Thyroid gland (tissue), 4 donors: ENCODE data around the gene PPP1CC. TPM values are rescaled to one million over a fixed set of nuclear protein-coding genes. Genes with fewer than 3 reads are reported as not detected.

ENCODE experiments used
- DNase-seq, 2 donors: peaks; one replicate each; pipeline ENCODE4 v3.0.0-alpha.2; 2019
- H3K27ac ChIP-seq, 3 donors: fragments of 200-600 bp; sonication (generic); 1 replicate in 2 of 3; 2 replicates in 1 of 3; pipeline ENCODE4 v1.5.1; 2016 to 2019; ENCODE audit warnings: mild to moderate bottlenecking in 1 of 3, moderate library complexity in 1 of 3
- H3K27me3 ChIP-seq: fragments of 200-600 bp; sonication (generic); one replicate; pipeline ENCODE4 v1.5.1; 2019
- H3K36me3 ChIP-seq, 2 donors: fragments of 200-600 bp; sonication (generic); one replicate each; pipeline ENCODE4 v1.5.1; 2016 to 2019
- H3K4me1 ChIP-seq, 2 donors: fragments of 200-600 bp; sonication (generic); one replicate each; pipeline ENCODE4 v1.5.1; 2017 to 2019
- H3K4me3 ChIP-seq, 3 donors: fragments of 200-600 bp; sonication (generic); replicated peaks in 1 of 3; 1 replicate in 2 of 3; 2 replicates in 1 of 3; pipeline ENCODE4 v1.5.1; 2016; ENCODE audit warnings: mild to moderate bottlenecking in 1 of 3
- H3K9me3 ChIP-seq: fragments of 200-600 bp; sonication (generic); one replicate; pipeline ENCODE4 v1.5.1; 2017
- POLR2A ChIP-seq, 2 donors: fragments of 450-650 bp; IDR thresholded peaks; one replicate each; pipeline ENCODE4 v1.6.1; 2017; ENCODE audit warnings: antibody characterized with exemption in 2 of 2, mild to moderate bottlenecking in 2 of 2, moderate library complexity in 1 of 2
- WGBS, 2 donors: methylation state at CpG; one replicate each; pipeline ENCODE4 v1.1.5; 2017; 5-methylcytosine and 5-hydroxymethylcytosine counted together
- intact Hi-C: fragments of 100-400 bp; cut with DNase I; formaldehyde crosslinking; loops from one replicate; pipeline ENCODE4 v1.15.1; 2023
- total RNA-seq, 4 donors: library from RNA; depleted of rRNA; stranded (reverse); fragments of >200 nt; gene quantifications; one replicate each; pipeline ENCODE4 v1.2.3, GENCODE V29; 2016
- TF ChIP-seq, protein P1 (sequence below), 6 experiments: fragments of 200-600 bp in 3 of 6; fragments of 450-650 bp in 3 of 6; sonication (generic) in 3 of 6; IDR thresholded peaks; one replicate each; pipeline ENCODE4 v1.5.1; 2016 to 2019; ENCODE audit warnings: antibody characterized with exemption in 6 of 6, mild to moderate bottlenecking in 2 of 6, inconsistent platforms in 1 of 6, moderate library complexity in 1 of 6

Gene PPP1CC
- total RNA-seq, 4 donors from 2014 or later = 85.3 to 154 (median 118) TPM

DNA sequence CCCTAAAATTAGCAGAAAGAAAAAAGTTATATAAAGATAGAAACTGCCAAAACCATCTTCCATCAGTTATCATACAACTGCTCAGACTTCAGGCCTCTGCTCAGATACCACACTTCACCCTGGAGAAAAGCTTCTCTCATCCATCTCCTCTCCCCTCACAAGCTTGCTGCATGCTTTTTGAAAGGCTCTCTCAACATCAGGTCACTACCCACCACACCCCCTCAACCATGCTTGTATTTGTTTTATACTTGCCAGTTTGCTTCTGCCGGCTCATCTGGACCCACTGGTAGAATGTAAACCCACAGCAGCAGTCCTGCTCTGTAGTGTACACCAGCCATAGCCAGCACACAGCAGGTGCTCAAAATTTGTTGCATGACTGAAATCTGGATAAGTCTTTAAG, 8.8 kb downstream of the PPP1CC start:
- H3K27me3 ChIP-seq = no peaks in the 10 kb centered on the region
- no peaks in the 10 kb centered on the region for H3K9me3 ChIP-seq
- TF ChIP-seq, protein P1, sequence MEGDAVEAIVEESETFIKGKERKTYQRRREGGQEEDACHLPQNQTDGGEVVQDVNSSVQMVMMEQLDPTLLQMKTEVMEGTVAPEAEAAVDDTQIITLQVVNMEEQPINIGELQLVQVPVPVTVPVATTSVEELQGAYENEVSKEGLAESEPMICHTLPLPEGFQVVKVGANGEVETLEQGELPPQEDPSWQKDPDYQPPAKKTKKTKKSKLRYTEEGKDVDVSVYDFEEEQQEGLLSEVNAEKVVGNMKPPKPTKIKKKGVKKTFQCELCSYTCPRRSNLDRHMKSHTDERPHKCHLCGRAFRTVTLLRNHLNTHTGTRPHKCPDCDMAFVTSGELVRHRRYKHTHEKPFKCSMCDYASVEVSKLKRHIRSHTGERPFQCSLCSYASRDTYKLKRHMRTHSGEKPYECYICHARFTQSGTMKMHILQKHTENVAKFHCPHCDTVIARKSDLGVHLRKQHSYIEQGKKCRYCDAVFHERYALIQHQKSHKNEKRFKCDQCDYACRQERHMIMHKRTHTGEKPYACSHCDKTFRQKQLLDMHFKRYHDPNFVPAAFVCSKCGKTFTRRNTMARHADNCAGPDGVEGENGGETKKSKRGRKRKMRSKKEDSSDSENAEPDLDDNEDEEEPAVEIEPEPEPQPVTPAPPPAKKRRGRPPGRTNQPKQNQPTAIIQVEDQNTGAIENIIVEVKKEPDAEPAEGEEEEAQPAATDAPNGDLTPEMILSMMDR (IDR thresholded peaks at IDR 0.05) = no peak
- TF ChIP-seq POLR2A (IDR thresholded peaks at IDR 0.05) = no peak
- no peak overlapping the region for H3K4me3 ChIP-seq
- no peak for DNase-seq
- H3K36me3 ChIP-seq = peaks cover 8% of the 10 kb centered on the region in 2 donors
- intact Hi-C loops = no loop called here
- H3K27ac ChIP-seq = no peak overlapping the region
- 54 to 61% methylated on average over 1 of the region's 1 CpG for WGBS, 2 donors
- peaks cover 20 to 24% of the 10 kb centered on the region in 2 donors for H3K4me1 ChIP-seq

- Histone ChIP-seq H3K27ac (peak overlapping the region in 1 of 3 donors; percentile 29), H3K36me3 (peaks cover 8 to 13% of the 10 kb centered on the region in 2 donors), H3K4me1 (peaks cover 13 to 18% of the 10 kb centered on the region in 2 donors), H3K9me3 (no peaks in the 10 kb centered on the region), H3K4me3 (no peak overlapping the region), H3K27me3 (no peaks in the 10 kb centered on the region)
- TF ChIP-seq, protein P1 (IDR thresholded peaks at IDR 0.05) = no peak
- no peak for TF ChIP-seq POLR2A (IDR thresholded peaks at IDR 0.05)
- whole genome bisulfite sequencing, 2 donors = 61 to 62% methylated on average over 5 of the region's 5 CpGs
- no peak for DNase-seq
- intact Hi-C loops = no loop called here
Measured at GRCh38 chr12:110733089-110733715, 9.5 kb downstream of the PPP1CC start.

DNA sequence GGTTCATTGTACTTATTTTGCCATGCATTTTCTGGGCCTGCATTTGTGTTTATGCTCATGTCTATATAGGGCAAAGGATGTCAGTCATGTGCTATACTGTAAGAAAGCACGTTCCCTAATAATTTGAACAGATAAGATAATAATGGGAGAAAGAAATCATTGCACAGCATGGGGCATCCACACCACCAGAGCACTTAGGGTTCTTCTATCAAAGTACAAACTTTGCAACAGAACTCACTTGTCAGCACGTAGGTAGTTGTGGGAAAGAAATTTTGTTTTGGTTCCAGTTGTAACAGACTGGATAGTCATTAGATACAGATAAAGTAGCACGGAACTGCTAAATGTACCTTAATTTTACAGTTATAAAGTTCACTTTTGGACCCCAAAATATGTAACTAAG, 10.1 kb downstream of the PPP1CC start:
- no peak for TF ChIP-seq POLR2A (IDR thresholded peaks at IDR 0.05)
- TF ChIP-seq, protein P1 (IDR thresholded peaks at IDR 0.05) = no peak
- Histone ChIP-seq H3K9me3 (no peaks in the 10 kb centered on the region), H3K27me3 (no peaks in the 10 kb centered on the region), H3K4me3 (no peak overlapping the region), H3K36me3 (peaks cover 8 to 13% of the 10 kb centered on the region in 2 donors), H3K4me1 (peaks cover 13 to 18% of the 10 kb centered on the region in 2 donors), H3K27ac (peak overlapping the region in 1 of 3 donors; percentile 29)
- 75 to 78% methylated on average over 3 of the region's 3 CpGs for WGBS, 2 donors
- intact Hi-C loops = no loop called here
- DNase-seq = no peak

- WGBS, 2 donors = 94 to 96% methylated on average over 2 of the region's 2 CpGs
- Histone ChIP-seq H3K36me3 (peaks cover 8 to 19% of the 10 kb centered on the region in 2 donors), H3K27ac (no peak overlapping the region), H3K27me3 (no peaks in the 10 kb centered on the region), H3K4me3 (no peak overlapping the region), H3K4me1 (peaks cover 13 to 18% of the 10 kb centered on the region in 2 donors), H3K9me3 (no peaks in the 10 kb centered on the region)
- TF ChIP-seq, protein P1 (IDR thresholded peaks at IDR 0.05) = no peak
- TF ChIP-seq POLR2A (IDR thresholded peaks at IDR 0.05) = no peak
- intact Hi-C loops = no loop called here
- no peak for DNase-seq
Measured at GRCh38 chr12:110731479-110731878, 11.2 kb downstream of the PPP1CC start.

- Histone ChIP-seq H3K27me3 (no peaks in the 10 kb centered on the region), H3K4me1 (peaks cover 7 to 9% of the 10 kb centered on the region in 2 donors), H3K9me3 (no peaks in the 10 kb centered on the region), H3K27ac (no peak overlapping the region), H3K36me3 (peaks cover 26 to 28% of the 10 kb centered on the region in 2 donors), H3K4me3 (no peak overlapping the region)
- no peak for DNase-seq
- intact Hi-C loops = no loop called here
- WGBS, 2 donors = 96 to 100% methylated on average over 1 of the region's 1 CpG
- TF ChIP-seq POLR2A (IDR thresholded peaks at IDR 0.05) = no peak
- TF ChIP-seq, protein P1 (IDR thresholded peaks at IDR 0.05) = no peak
Measured at GRCh38 chr12:110728628-110729027, 14.1 kb downstream of the PPP1CC start.
